Sigmoid colon (tissue), 4 donors: ENCODE results near the gene PROM2.

Experiments used
- EP300 ChIP-seq, 4 donors: sonication (generic); formaldehyde crosslinking; IDR thresholded peaks; one replicate each; pipeline ENCODE4 v1.6.1; 2017; ENCODE audit warnings: antibody characterized with exemption in 4 of 4
- POLR2A ChIP-seq, 2 donors: fragments of 450-650 bp; IDR thresholded peaks; one replicate each; pipeline ENCODE4 v1.6.1; 2016; ENCODE audit warnings: antibody characterized with exemption in 2 of 2, mild to moderate bottlenecking in 2 of 2, moderate library complexity in 2 of 2
- POLR2AphosphoS5 ChIP-seq, 4 donors: sonication (generic); formaldehyde crosslinking; IDR thresholded peaks; one replicate each; pipeline ENCODE4 v1.6.1; 2017; ENCODE audit warnings: antibody characterized with exemption in 4 of 4
- TF ChIP-seq, protein P1 (sequence below), 4 experiments: fragments of 450-650 bp in 3 of 4; fragments of 200-600 bp in 1 of 4; IDR thresholded peaks; one replicate each; pipeline ENCODE4 v1.5.1; 2016 to 2019; ENCODE audit warnings: antibody characterized with exemption in 4 of 4, mild to moderate bottlenecking in 3 of 4, moderate library complexity in 2 of 4

GRCh38 chr2:95264624-95265023 lies 9.6 kb upstream of the PROM2 start:
- TF ChIP-seq, protein P1, sequence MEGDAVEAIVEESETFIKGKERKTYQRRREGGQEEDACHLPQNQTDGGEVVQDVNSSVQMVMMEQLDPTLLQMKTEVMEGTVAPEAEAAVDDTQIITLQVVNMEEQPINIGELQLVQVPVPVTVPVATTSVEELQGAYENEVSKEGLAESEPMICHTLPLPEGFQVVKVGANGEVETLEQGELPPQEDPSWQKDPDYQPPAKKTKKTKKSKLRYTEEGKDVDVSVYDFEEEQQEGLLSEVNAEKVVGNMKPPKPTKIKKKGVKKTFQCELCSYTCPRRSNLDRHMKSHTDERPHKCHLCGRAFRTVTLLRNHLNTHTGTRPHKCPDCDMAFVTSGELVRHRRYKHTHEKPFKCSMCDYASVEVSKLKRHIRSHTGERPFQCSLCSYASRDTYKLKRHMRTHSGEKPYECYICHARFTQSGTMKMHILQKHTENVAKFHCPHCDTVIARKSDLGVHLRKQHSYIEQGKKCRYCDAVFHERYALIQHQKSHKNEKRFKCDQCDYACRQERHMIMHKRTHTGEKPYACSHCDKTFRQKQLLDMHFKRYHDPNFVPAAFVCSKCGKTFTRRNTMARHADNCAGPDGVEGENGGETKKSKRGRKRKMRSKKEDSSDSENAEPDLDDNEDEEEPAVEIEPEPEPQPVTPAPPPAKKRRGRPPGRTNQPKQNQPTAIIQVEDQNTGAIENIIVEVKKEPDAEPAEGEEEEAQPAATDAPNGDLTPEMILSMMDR (IDR thresholded peaks at IDR 0.05) = no peak
- no peak for TF ChIP-seq EP300 (IDR thresholded peaks at IDR 0.05)
- TF ChIP-seq POLR2A (IDR thresholded peaks at IDR 0.05) = no peak
- no peak for TF ChIP-seq POLR2AphosphoS5 (IDR thresholded peaks at IDR 0.05)
